Gastrocnemius medialis (tissue), 4 donors: ENCODE results near the gene STEEP1. TPM values are rescaled to one million over a fixed set of nuclear protein-coding genes. Genes with fewer than 3 reads are reported as not detected.
A peak's percentile ranks its signal among the peaks of the same experiment; 100 is the strongest.
"Not testable (repeated sequence)": the region's sequence is repeated elsewhere in the genome, so short reads cannot be mapped to it uniquely, and the experiment has no call there.

Source experiments
- ATAC-seq, 2 donors: fragments of 150-250 bp; one replicate each; pipeline ENCODE4 v1.9.1; 2016
- DNase-seq, 2 donors: peaks; one replicate each; pipeline ENCODE4 v3.0.0-alpha.2; 2019
- H3K27ac ChIP-seq, 4 donors: fragments of 200-600 bp; sonication (generic); 1 replicate in 1 of 4; 2 replicates in 3 of 4; pipeline ENCODE4 v1.5.1; 2016 to 2018; ENCODE audit warnings: mild to moderate bottlenecking in 2 of 4, moderate library complexity in 1 of 4
- H3K27me3 ChIP-seq, 3 donors: fragments of 200-600 bp; sonication (generic) in 2 of 3; 1 replicate in 1 of 3; 2 replicates in 2 of 3; pipeline versions ENCODE4 v1.5.1 to v1.6.0; 2016 to 2019; ENCODE audit warnings: mild to moderate bottlenecking in 1 of 3, moderate library complexity in 1 of 3
- H3K36me3 ChIP-seq, 2 donors: fragments of 200-600 bp; sonication (generic) in 1 of 2; one replicate each; pipeline ENCODE4 v1.5.1; 2017 to 2018
- H3K4me1 ChIP-seq, 2 donors: fragments of 200-600 bp; sonication (generic) in 1 of 2; one replicate each; pipeline ENCODE4 v1.5.1; 2016 to 2017; ENCODE audit warnings: mild to moderate bottlenecking in 2 of 2
- H3K4me3 ChIP-seq, 4 donors: fragments of 200-600 bp; sonication (generic) in 3 of 4; 1 replicate in 1 of 4; 2 replicates in 3 of 4; pipeline ENCODE4 v1.5.1; 2016 to 2019; ENCODE audit warnings: mild to moderate bottlenecking in 2 of 4
- H3K9me3 ChIP-seq, 3 donors: fragments of 200-600 bp; sonication (generic) in 2 of 3; 1 replicate in 1 of 3; 2 replicates in 2 of 3; pipeline ENCODE4 v1.5.1; 2016 to 2019
- POLR2A ChIP-seq, 2 donors: fragments of 450-650 bp; IDR thresholded peaks; one replicate each; pipeline ENCODE4 v1.6.1; 2017; ENCODE audit warnings: antibody characterized with exemption in 2 of 2, mild to moderate bottlenecking in 2 of 2, moderate library complexity in 2 of 2
- in situ Hi-C, 4 donors: fragments of 200-750 bp; cut with MboI; loops; one replicate each; pipeline versions ENCODE4 v1.15.0 to v1.8.0; 2017; ENCODE audit warnings: low sequenced_read_pairs in 4 of 4
- intact Hi-C: fragments of 100-400 bp; cut with DNase I; formaldehyde crosslinking; loops from one replicate; pipeline ENCODE4 v1.15.1; 2023; ENCODE audit warnings: low total_unique reads
- total RNA-seq, 4 donors: library from RNA; depleted of rRNA; stranded (reverse); fragments of >200 nt; gene quantifications; one replicate each; pipeline versions ENCODE4 v1.1.0 to v1.2.3, GENCODE V29; 2016
- TF ChIP-seq, protein P1 (sequence below), 5 experiments: fragments of 450-650 bp in 3 of 5; fragments of 200-600 bp in 2 of 5; sonication (generic) in 2 of 5; IDR thresholded peaks in 4 of 5; conservative IDR thresholded peaks in 1 of 5; 1 replicate in 4 of 5; 2 replicates in 1 of 5; pipeline ENCODE4 v1.5.1; 2016 to 2019; ENCODE audit warnings: antibody characterized with exemption in 5 of 5, mild to moderate bottlenecking in 3 of 5, moderate library complexity in 3 of 5

The STEEP1 gene
- total RNA-seq, 4 donors from 2014 or later, result 15.3 to 38.0 (median 17.3) TPM

DNA sequence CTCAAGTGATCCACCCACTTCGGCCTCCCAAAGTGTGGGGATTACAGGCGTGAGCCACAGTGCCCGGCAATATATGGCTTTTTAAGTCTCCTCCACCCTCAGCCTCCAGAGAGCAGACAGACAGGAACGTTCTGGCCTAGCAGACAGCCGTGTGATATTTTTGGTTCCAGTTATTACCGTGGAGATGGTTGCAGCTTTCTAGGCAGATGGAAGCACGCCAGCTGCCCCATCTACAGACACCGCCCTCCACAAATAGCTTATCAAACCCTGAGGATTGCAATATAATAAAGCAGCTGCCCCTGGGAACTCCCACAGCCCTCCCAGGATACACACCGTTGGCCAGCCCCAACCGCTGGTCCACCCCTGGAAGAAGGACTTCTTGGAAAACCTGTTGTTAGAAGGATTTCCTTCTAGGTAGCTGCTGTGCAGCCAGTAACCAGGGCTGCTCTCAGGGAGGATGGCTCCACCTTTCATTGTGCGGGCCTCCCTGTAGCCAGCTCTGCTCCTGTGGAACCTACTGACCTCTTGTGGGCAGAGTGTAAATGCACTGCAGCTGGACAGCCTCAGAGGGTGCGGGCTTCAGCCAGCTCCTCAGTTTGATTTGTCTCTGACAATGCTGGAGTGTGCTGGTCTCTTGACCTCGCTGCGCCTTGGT, 52.9 kb downstream of the STEEP1 start:
- in situ Hi-C loops, result loop anchor here in 2 of 4 donors (10.0 to 25.0 kb wide), 2 partner anchors 223 to 225 kb away; no protein-coding TSS in a partner anchor

DNA sequence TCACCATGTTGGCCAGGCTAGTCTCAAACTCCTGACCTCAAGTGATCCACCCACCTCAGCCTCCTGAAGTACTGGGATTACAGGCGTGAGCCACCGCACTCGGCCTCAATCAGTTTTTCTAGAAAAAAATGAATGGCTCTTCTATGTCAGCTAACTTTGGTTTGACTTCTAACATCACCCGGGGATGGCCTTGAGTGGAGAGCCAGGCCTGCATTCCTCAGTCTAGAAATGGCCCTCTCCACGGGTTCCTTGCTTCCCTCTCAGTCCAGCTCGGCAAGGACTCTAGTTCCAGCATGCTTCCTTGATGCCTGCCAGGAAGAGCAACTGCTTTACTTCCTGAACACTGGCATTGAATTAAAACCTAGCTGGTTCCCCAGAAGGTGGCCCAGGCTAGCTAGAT, 58.0 kb downstream of the STEEP1 start:
- intact Hi-C loops, result no loop called here
- Histone ChIP-seq H3K36me3 (no peaks in the 10 kb centered on the region), H3K27ac (no peak overlapping the region), H3K27me3 (no peaks in the 10 kb centered on the region), H3K4me1 (no peaks in the 10 kb centered on the region), H3K4me3 (no peak overlapping the region), H3K9me3 (no peaks in the 10 kb centered on the region)
- DNase-seq (no peak), ATAC-seq (no peak)
- in situ Hi-C loops, result loop anchor here in 1 of 4 donors (25.0 kb wide), 1 partner anchor 230 kb away; no protein-coding TSS in a partner anchor
- TF ChIP-seq, protein P1, sequence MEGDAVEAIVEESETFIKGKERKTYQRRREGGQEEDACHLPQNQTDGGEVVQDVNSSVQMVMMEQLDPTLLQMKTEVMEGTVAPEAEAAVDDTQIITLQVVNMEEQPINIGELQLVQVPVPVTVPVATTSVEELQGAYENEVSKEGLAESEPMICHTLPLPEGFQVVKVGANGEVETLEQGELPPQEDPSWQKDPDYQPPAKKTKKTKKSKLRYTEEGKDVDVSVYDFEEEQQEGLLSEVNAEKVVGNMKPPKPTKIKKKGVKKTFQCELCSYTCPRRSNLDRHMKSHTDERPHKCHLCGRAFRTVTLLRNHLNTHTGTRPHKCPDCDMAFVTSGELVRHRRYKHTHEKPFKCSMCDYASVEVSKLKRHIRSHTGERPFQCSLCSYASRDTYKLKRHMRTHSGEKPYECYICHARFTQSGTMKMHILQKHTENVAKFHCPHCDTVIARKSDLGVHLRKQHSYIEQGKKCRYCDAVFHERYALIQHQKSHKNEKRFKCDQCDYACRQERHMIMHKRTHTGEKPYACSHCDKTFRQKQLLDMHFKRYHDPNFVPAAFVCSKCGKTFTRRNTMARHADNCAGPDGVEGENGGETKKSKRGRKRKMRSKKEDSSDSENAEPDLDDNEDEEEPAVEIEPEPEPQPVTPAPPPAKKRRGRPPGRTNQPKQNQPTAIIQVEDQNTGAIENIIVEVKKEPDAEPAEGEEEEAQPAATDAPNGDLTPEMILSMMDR (IDR thresholded peaks at IDR 0.05 in 4 of 5, conservative IDR thresholded peaks at IDR 0.05 in 1 of 5), result no peak
- no peak for TF ChIP-seq POLR2A (IDR thresholded peaks at IDR 0.05)

More for the DNA sequence above, 52.9 kb downstream of the STEEP1 start:
- intact Hi-C loops, result loop anchor here (1.0 kb wide), 2 partner anchors 30 to 43 kb away; no protein-coding TSS in a partner anchor
- DNase-seq (peak; percentile 7 to 39), ATAC-seq (peak; percentile 78 to 91)
- no peaks in the 10 kb centered on the region for H3K9me3 ChIP-seq
- no peaks in the 10 kb centered on the region for H3K4me1 ChIP-seq
- no peak overlapping the region for H3K27ac ChIP-seq
- no peak overlapping the region for H3K4me3 ChIP-seq
- no peaks in the 10 kb centered on the region for H3K36me3 ChIP-seq
- TF ChIP-seq POLR2A (IDR thresholded peaks at IDR 0.05), result no peak
- TF ChIP-seq, protein P1 (IDR thresholded peaks at IDR 0.05 in 4 of 5, conservative IDR thresholded peaks at IDR 0.05 in 1 of 5), result peak in 4 of 5 experiments; percentile 13 to 57 (median 49)
- H3K27me3 ChIP-seq, result no peaks in the 10 kb centered on the region

DNA sequence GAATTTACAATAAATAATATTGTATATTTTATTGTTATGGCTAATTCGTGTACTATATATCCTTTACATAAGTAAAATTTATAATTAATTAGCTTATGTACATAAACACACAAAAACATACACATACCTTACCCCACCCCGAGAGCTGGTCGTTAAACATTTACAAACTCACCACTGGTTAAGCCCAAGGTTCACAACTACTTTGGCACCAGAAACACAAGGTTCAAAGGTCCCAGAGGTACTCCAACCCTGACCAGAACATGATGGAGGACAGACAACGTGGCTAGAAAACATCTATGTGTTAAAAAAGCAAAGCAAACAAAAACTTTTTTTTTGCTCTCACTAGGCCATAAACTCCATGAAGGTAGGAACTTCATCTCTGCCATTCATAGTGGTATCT, 59.3 kb downstream of the STEEP1 start:
- Histone ChIP-seq H3K4me1 (no peaks in the 10 kb centered on the region), H3K36me3 (no peaks in the 10 kb centered on the region), H3K27ac (no peak overlapping the region), H3K27me3 (no peaks in the 10 kb centered on the region), H3K4me3 (no peak overlapping the region), H3K9me3 (no peaks in the 10 kb centered on the region)
- no peak for ATAC-seq
- in situ Hi-C loops (loop anchor here in 1 of 4 donors (25.0 kb wide), 1 partner anchor 231 kb away; no protein-coding TSS in a partner anchor), intact Hi-C loops (no loop called here)
- DNase-seq, result no peak
- no peak for TF ChIP-seq POLR2A (IDR thresholded peaks at IDR 0.05)
- TF ChIP-seq, protein P1 (IDR thresholded peaks at IDR 0.05 in 4 of 5, conservative IDR thresholded peaks at IDR 0.05 in 1 of 5), result no peak

DNA sequence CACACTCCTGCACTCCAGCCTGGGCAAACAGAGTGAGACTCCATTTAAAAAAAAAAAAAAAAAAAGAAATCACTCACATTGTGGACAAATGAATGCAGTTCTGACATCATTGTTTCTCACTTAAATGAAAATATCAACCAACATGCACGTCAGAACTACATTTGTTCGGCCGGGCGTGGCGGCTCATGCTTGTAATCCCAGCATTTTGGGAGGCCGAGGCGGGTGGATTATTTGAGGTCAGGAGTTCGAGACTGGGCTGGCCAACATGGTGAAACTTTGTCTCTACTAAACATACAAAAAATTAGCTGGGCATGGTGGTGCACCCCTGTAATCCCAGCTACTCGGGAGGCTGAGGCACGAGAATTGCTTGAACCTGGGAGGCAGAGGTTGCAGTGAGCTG, 60.1 kb downstream of the STEEP1 start:
- intact Hi-C loops, H3K27ac ChIP-seq, DNase-seq, H3K4me1 ChIP-seq, H3K9me3 ChIP-seq, H3K4me3 ChIP-seq, ATAC-seq, H3K36me3 ChIP-seq, H3K27me3 ChIP-seq: not testable (repeated sequence)
- in situ Hi-C loops, result loop anchor here in 1 of 4 donors (25.0 kb wide), 1 partner anchor 232 kb away; no protein-coding TSS in a partner anchor

DNA sequence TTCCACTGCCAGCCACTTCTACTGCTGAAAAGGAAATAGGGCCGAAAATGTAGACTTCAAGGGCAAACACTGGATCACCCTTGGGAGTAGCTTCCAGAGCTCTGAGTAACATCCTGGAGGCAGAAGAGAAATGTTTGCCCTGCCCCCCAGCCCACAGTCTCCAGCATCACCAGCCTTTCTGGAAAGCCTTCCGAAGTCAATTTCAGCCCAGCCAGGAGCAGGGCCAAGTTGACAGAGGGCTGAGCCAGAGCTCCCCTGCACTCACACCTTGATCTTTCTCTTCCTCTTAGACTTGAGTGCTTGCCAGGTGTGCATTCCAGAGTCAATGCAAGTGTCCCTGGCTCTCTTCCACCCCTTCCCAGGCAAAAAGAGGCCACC, 61.7 kb downstream of the STEEP1 start:
- no peak overlapping the region for H3K4me3 ChIP-seq

More for the DNA sequence above, 61.7 kb downstream of the STEEP1 start:
- Histone ChIP-seq H3K4me1 (no peaks in the 10 kb centered on the region), H3K27me3 (no peaks in the 10 kb centered on the region), H3K36me3 (no peaks in the 10 kb centered on the region), H3K9me3 (no peaks in the 10 kb centered on the region), H3K27ac (no peak overlapping the region)
- in situ Hi-C loops, result loop anchor here in 1 of 4 donors (25.0 kb wide), 1 partner anchor 234 kb away; no protein-coding TSS in a partner anchor
- intact Hi-C loops, result no loop called here
- TF ChIP-seq, protein P1 (IDR thresholded peaks at IDR 0.05 in 4 of 5, conservative IDR thresholded peaks at IDR 0.05 in 1 of 5), result no peak
- TF ChIP-seq POLR2A (IDR thresholded peaks at IDR 0.05), result no peak
- DNase-seq (no peak), ATAC-seq (no peak)
